Activated naive CD4-positive, alpha-beta T cell treated with anti-CD3 and anti-CD28 coated beads for 36 hours (primary cell): ENCODE measurements around the gene DGKB. TPM values are rescaled to one million over a fixed set of nuclear protein-coding genes. Genes with fewer than 3 reads are reported as not detected.

Experiments used
- CTCF ChIA-PET: fragments of 350-600 bp; sonication (Branson Sonifier 250); formaldehyde crosslinking; loops from one replicate; lab custom pipeline; 2021; ENCODE audit warnings: antibody characterized with exemption; lab: Charles Lee
- DNase-seq: peaks from one replicate; pipeline ENCODE4 v3.0.0-alpha.2; 2020
- H3K27ac Mint-ChIP-seq: one replicate; pipeline ENCODE4 v1.8.0; 2021; ENCODE audit warnings: mild to moderate bottlenecking, mixed read lengths
- H3K27me3 Mint-ChIP-seq: one replicate; pipeline ENCODE4 v1.8.0; 2021; ENCODE audit warnings: low read depth, mixed read lengths
- H3K36me3 Mint-ChIP-seq: one replicate; pipeline ENCODE4 v1.8.0; 2021; ENCODE audit warnings: low read depth, mixed read lengths
- H3K4me1 Mint-ChIP-seq: one replicate; pipeline ENCODE4 v1.8.0; 2021; ENCODE audit warnings: low read depth, mixed read lengths
- H3K4me3 Mint-ChIP-seq: one replicate; pipeline ENCODE4 v1.8.0; 2021; ENCODE audit warnings: mild to moderate bottlenecking, moderate library complexity, mixed read lengths
- H3K9me3 Mint-ChIP-seq: one replicate; pipeline ENCODE4 v1.8.0; 2021; ENCODE audit warnings: mixed read lengths
- intact Hi-C: fragments of 100-400 bp; cut with micrococcal nuclease; formaldehyde crosslinking; loops from one replicate; pipeline ENCODE4 v1.15.1; 2023
- total RNA-seq, 2 experiments: library from RNA; stranded (reverse); gene quantifications; one replicate each; pipeline ENCODE4 v1.2.3, GENCODE V29; 2021

Gene DGKB
- total RNA-seq, 2 experiments from 2014 or later = not detected

GRCh38 chr7:14739168-14739840 is 163.2 kb downstream of the DGKB start:
- H3K4me3 Mint-ChIP-seq = no peak overlapping the region
- H3K4me1 Mint-ChIP-seq = no peaks in the 10 kb centered on the region
- DNase-seq = no peak
- peaks cover 15% of the 10 kb centered on the region for H3K9me3 Mint-ChIP-seq
- no peak overlapping the region for H3K27ac Mint-ChIP-seq
- H3K27me3 Mint-ChIP-seq = no peaks in the 10 kb centered on the region
- intact Hi-C loops = no loop called here
- CTCF ChIA-PET = no interaction called here
- H3K36me3 Mint-ChIP-seq = no peaks in the 10 kb centered on the region

- peaks cover 11% of the 10 kb centered on the region for H3K9me3 Mint-ChIP-seq
- CTCF ChIA-PET = no interaction called here
- H3K27ac Mint-ChIP-seq = no peak overlapping the region
- no peak for DNase-seq
- intact Hi-C loops = no loop called here
- no peak overlapping the region for H3K4me3 Mint-ChIP-seq
- H3K4me1 Mint-ChIP-seq = no peaks in the 10 kb centered on the region
- H3K27me3 Mint-ChIP-seq = no peaks in the 10 kb centered on the region
- no peaks in the 10 kb centered on the region for H3K36me3 Mint-ChIP-seq
Measured at GRCh38 chr7:14738086-14738485, 164.5 kb downstream of the DGKB start.

- intact Hi-C loops = no loop called here
- DNase-seq = no peak
- H3K27ac Mint-ChIP-seq = no peak overlapping the region
- no peaks in the 10 kb centered on the region for H3K4me1 Mint-ChIP-seq
- no peaks in the 10 kb centered on the region for H3K27me3 Mint-ChIP-seq
- no peaks in the 10 kb centered on the region for H3K36me3 Mint-ChIP-seq
- H3K9me3 Mint-ChIP-seq = peaks cover 3% of the 10 kb centered on the region
- CTCF ChIA-PET = no interaction called here
- no peak overlapping the region for H3K4me3 Mint-ChIP-seq
Measured at GRCh38 chr7:14734839-14735321, 167.7 kb downstream of the DGKB start.

- Mint-ChIP-seq H3K27ac (no peak overlapping the region), H3K9me3 (no peaks in the 10 kb centered on the region), H3K27me3 (no peaks in the 10 kb centered on the region), H3K36me3 (no peaks in the 10 kb centered on the region), H3K4me3 (no peak overlapping the region), H3K4me1 (no peaks in the 10 kb centered on the region)
- DNase-seq = no peak
- intact Hi-C loops = no loop called here
- CTCF ChIA-PET = interaction anchor here (0.6 kb wide), 2 partner anchors 187 to 1843 kb away, joined by 3 to 4 read pairs; no protein-coding TSS in a partner anchor
Measured at GRCh38 chr7:14720785-14721184, 181.8 kb downstream of the DGKB start.

- CTCF ChIA-PET = no interaction called here
- H3K27me3 Mint-ChIP-seq = no peaks in the 10 kb centered on the region
Measured at GRCh38 chr7:14717816-14718215, 184.7 kb downstream of the DGKB start.

GRCh38 chr7:14717169-14717568 is 185.4 kb downstream of the DGKB start:
- no peaks in the 10 kb centered on the region for H3K9me3 Mint-ChIP-seq
- no peaks in the 10 kb centered on the region for H3K36me3 Mint-ChIP-seq
- intact Hi-C loops = loop anchor here (1.0 kb wide), 1 partner anchor 299 kb away; no protein-coding TSS in a partner anchor
- H3K27me3 Mint-ChIP-seq = no peaks in the 10 kb centered on the region
- CTCF ChIA-PET = no interaction called here
- H3K4me3 Mint-ChIP-seq = no peak overlapping the region
- no peak overlapping the region for H3K27ac Mint-ChIP-seq
- peaks cover 2% of the 10 kb centered on the region for H3K4me1 Mint-ChIP-seq
- no peak for DNase-seq

More at GRCh38 chr7:14717816-14718215, 184.7 kb downstream of the DGKB start:
- intact Hi-C loops = loop anchor here (1.0 kb wide), 1 partner anchor 298 kb away; no protein-coding TSS in a partner anchor
- H3K4me3 Mint-ChIP-seq = no peak overlapping the region
- no peak overlapping the region for H3K27ac Mint-ChIP-seq
- H3K9me3 Mint-ChIP-seq = no peaks in the 10 kb centered on the region
- no peak for DNase-seq
- H3K4me1 Mint-ChIP-seq = peaks cover 2% of the 10 kb centered on the region
- no peaks in the 10 kb centered on the region for H3K36me3 Mint-ChIP-seq

- Mint-ChIP-seq H3K4me1 (peaks cover 2% of the 10 kb centered on the region), H3K9me3 (no peaks in the 10 kb centered on the region)
- intact Hi-C loops = no loop called here
Measured at GRCh38 chr7:14714161-14714728, 188.3 kb downstream of the DGKB start.

GRCh38 chr7:14698239-14698638 is 204.3 kb downstream of the DGKB start:
- Mint-ChIP-seq H3K36me3 (no peaks in the 10 kb centered on the region), H3K27me3 (no peaks in the 10 kb centered on the region), H3K9me3 (no peaks in the 10 kb centered on the region), H3K27ac (no peak overlapping the region), H3K4me3 (no peak overlapping the region), H3K4me1 (no peaks in the 10 kb centered on the region)
- intact Hi-C loops = loop anchor here (1.0 to 10.0 kb wide), 3 partner anchors 243 to 1374 kb away; no protein-coding TSS in a partner anchor
- no peak for DNase-seq
- CTCF ChIA-PET = interaction anchor here (0.6 to 0.9 kb wide), 3 partner anchors 303 to 1865 kb away, joined by 3 to 4 read pairs (median 3); no protein-coding TSS in a partner anchor

More at GRCh38 chr7:14714161-14714728, 188.3 kb downstream of the DGKB start:
- Mint-ChIP-seq H3K4me3 (no peak overlapping the region), H3K27ac (no peak overlapping the region), H3K27me3 (no peaks in the 10 kb centered on the region), H3K36me3 (no peaks in the 10 kb centered on the region)
- CTCF ChIA-PET = no interaction called here
- DNase-seq = no peak

- no peaks in the 10 kb centered on the region for H3K4me1 Mint-ChIP-seq
- CTCF ChIA-PET = interaction anchor here (0.6 kb wide), 2 partner anchors 253 to 1865 kb away, joined by 3 to 4 read pairs; no protein-coding TSS in a partner anchor
Measured at GRCh38 chr7:14697684-14698083, 204.9 kb downstream of the DGKB start.

GRCh38 chr7:14691597-14692203 is 210.9 kb downstream of the DGKB start:
- Mint-ChIP-seq H3K4me1 (no peaks in the 10 kb centered on the region), H3K4me3 (no peak overlapping the region), H3K9me3 (no peaks in the 10 kb centered on the region), H3K27ac (no peak overlapping the region), H3K36me3 (no peaks in the 10 kb centered on the region), H3K27me3 (no peaks in the 10 kb centered on the region)
- peak; percentile 59 for DNase-seq
- intact Hi-C loops = loop anchor here (1.0 to 10.0 kb wide), 3 partner anchors 237 to 1411 kb away; no protein-coding TSS in a partner anchor
- CTCF ChIA-PET = interaction anchor here (0.6 to 1.5 kb wide), 15 partner anchors 11 to 1416 kb away, joined by 3 to 19 read pairs (median 3); no protein-coding TSS in a partner anchor

More at GRCh38 chr7:14697684-14698083, 204.9 kb downstream of the DGKB start:
- Mint-ChIP-seq H3K36me3 (no peaks in the 10 kb centered on the region), H3K4me3 (no peak overlapping the region), H3K9me3 (no peaks in the 10 kb centered on the region), H3K27me3 (no peaks in the 10 kb centered on the region), H3K27ac (no peak overlapping the region)
- intact Hi-C loops = loop anchor here (1.0 to 10.0 kb wide), 3 partner anchors 243 to 1375 kb away; no protein-coding TSS in a partner anchor
- no peak for DNase-seq

GRCh38 chr7:14691034-14691433 is 211.5 kb downstream of the DGKB start:
- H3K9me3 Mint-ChIP-seq = no peaks in the 10 kb centered on the region
- no peaks in the 10 kb centered on the region for H3K36me3 Mint-ChIP-seq
- H3K27ac Mint-ChIP-seq = no peak overlapping the region
- CTCF ChIA-PET = interaction anchor here (0.6 to 1.5 kb wide), 11 partner anchors 11 to 1415 kb away, joined by 3 to 19 read pairs (median 3); no protein-coding TSS in a partner anchor
- intact Hi-C loops = loop anchor here (1.0 to 10.0 kb wide), 3 partner anchors 236 to 1411 kb away; no protein-coding TSS in a partner anchor
- H3K4me3 Mint-ChIP-seq = no peak overlapping the region
- H3K27me3 Mint-ChIP-seq = no peaks in the 10 kb centered on the region
- H3K4me1 Mint-ChIP-seq = no peaks in the 10 kb centered on the region
- no peak for DNase-seq

GRCh38 chr7:14690486-14690885 is 212.1 kb downstream of the DGKB start:
- H3K4me1 Mint-ChIP-seq = no peaks in the 10 kb centered on the region
- no peak overlapping the region for H3K27ac Mint-ChIP-seq
- intact Hi-C loops = loop anchor here (10.0 kb wide), 1 partner anchor 236 kb away; no protein-coding TSS in a partner anchor
- CTCF ChIA-PET = no interaction called here
- H3K9me3 Mint-ChIP-seq = no peaks in the 10 kb centered on the region
- H3K4me3 Mint-ChIP-seq = no peak overlapping the region
- no peak for DNase-seq
- H3K36me3 Mint-ChIP-seq = no peaks in the 10 kb centered on the region
- no peaks in the 10 kb centered on the region for H3K27me3 Mint-ChIP-seq
